ENCODE measurements around the gene TLE5.

The TLE5 gene, protein sequence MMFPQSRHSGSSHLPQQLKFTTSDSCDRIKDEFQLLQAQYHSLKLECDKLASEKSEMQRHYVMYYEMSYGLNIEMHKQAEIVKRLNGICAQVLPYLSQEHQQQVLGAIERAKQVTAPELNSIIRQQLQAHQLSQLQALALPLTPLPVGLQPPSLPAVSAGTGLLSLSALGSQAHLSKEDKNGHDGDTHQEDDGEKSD

DNA sequence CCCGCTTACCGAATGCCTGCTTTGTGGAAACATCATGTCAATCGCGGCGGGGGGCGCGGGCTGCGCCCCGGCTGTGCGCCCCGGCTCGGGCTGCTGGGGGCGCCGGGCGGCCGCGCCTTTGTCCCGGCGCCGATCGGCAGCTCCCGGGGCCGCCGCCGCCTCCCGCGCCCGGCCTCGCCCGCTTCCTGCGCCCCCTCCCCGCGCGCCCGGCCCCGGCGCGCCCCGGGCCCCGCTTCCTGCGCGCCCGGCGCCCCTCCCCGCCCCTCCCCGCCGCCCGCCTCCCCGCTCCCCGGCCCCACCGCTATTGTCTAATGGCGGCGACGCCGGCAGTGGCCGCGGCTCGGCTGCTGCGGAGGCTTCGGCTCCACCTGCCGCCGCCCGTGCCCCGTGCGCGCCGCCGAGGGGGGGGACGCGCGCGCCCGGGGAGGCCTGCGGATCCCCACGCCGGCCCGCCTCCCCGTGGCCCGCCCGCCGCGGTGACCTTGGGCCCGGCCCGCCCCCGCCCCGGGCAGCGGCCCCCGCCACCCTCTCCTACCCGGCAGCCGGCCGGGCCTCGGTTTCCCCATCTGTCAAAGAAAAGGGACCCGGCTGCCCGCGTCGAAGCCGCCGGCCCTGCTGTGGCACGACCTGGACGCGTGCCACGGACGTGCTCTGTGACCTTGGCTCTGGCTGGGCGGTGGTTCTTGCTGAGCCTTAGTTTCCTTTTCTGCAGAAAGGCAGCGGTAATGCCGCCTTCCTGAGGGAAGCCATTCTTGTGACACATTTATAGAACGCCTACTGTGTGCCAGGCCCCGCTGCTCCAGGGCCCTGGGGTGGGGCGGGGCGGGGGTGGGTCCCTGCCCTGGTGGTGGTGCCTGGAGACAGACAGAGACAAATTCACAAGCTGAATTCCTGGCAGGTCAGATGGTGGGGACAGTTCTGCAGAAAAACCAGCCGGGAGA is at the start of gene TLE5:
Gene TLE5 (minus strand): TSS at position 331 of the 941 bp plus-strand sequence. CDS start 295 bp downstream, at position 36.
- DNase-seq, result no peak

DNA sequence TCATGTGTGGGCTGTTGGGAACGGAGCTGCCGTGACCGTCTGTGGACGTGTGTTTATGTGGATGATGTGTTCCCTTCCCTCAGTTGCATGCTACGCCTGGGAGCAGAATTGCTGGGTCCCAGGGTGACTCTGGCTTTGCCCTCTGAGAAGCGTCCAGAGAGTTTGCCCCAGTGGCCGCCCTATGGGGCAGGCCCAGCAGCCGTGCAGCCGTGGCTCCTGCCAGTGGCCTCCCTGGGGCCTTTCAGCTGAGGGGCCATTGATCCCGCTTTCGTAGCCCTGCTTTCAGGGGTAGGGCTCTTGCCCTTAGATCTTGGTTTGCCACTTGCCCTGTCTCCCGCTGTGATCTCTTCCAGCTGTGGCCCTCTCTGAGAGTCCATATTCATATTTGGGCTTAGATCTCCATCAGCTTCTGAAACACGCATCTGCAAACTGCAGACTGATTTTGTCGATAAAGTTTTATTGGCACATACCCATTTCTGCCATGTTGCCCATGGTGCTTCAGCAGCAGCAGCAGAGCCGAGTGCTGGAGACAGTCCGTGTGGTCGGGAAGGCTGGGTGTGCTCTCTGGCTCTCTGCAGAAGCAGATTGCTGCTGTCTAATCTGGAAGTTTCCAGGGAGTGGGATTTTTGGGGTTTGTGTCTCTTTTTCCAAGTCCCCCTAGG is 49.4 kb upstream of the TLE5 start:
- DNase-seq, result no peak

DNA sequence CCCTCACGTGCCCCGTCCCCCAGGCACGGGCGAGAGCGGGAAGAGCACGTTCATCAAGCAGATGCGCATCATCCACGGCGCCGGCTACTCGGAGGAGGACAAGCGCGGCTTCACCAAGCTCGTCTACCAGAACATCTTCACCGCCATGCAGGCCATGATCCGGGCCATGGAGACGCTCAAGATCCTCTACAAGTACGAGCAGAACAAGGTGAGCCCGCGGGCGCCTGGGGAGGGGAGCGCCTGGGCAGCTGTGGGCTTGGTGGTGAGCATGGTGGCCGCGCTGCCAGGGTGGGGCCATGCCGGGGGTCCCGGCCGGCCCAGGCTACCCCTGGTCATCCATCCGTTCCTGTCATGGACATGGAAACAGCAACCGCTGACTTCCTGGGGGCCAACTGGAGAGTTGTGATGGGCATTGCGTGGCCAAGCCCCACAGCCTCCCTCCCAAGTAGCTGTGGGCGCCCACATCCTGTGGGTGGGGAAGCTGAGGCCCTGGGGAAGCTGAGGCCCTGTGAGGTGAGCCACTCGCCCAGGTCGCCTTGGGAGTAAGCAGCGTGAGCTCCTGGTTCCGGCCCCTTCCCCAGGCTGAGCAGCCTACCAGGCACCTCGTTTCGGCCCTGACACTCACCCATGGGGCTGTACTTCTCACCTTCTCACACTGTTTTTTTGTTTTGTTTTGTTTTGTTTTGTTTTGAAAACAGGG is 48.0 kb upstream of the TLE5 start:
- DNase-seq, result no peak

DNA sequence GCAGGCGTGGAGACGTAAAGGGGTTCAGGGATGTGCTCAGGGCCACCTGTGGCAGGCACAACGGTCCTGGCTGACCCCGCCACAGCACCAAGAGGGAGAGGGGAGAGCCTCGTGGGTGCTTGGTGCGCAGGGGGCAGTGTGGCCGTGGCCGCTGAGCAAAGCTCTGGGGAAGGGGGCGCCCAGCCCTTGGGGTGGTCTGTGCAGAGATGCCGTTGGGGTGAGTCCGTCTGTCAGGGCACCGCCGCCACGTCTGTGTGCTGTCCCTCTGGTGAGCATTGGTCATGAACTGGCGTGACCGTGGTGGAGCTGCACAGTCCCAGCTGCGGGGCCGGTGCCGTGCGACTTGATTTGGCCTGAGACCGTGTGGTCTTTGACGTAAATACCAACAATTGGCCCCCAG is 47.2 kb upstream of the TLE5 start:
- no peak for DNase-seq

DNA sequence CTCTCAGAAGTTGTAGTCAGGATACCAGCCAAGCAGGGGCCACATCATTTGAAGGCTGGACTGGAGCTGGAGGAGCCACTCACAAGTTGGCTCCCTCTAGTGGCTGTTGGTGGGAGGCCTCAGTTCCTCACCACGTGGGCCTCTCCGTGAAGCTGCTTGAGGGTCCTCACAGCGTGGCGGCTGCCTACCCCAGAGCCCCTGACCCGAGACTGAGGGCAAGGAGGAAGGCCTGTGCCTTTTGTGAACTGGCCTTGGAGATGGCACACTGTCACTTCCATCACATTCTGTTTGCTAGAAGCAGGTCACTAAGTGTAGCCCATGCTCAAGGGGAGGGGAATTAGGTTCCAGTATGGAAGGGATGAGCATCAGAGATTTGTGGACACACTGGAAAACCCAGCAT is 46.5 kb upstream of the TLE5 start:
- DNase-seq, result no peak

DNA sequence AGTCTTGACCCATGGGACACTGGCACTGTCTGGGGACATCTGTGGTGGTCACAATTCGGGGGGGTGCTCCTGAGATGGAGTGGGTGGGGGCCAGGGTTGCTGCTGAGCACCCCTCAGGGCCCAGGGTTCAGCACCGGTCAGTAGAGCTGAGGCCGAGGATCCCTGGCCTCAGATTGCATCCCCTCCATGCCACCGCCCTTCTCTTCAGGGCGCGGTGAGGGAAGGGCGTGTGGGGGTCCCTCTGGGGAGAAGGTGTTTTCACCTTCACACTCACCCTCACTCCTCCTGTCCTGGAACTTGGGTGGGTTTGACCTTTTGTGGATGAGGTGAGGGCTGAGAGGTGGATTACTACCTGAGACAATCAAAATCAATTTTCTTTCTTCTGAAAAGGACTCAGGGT is 45.4 kb upstream of the TLE5 start:
- no peak for DNase-seq

DNA sequence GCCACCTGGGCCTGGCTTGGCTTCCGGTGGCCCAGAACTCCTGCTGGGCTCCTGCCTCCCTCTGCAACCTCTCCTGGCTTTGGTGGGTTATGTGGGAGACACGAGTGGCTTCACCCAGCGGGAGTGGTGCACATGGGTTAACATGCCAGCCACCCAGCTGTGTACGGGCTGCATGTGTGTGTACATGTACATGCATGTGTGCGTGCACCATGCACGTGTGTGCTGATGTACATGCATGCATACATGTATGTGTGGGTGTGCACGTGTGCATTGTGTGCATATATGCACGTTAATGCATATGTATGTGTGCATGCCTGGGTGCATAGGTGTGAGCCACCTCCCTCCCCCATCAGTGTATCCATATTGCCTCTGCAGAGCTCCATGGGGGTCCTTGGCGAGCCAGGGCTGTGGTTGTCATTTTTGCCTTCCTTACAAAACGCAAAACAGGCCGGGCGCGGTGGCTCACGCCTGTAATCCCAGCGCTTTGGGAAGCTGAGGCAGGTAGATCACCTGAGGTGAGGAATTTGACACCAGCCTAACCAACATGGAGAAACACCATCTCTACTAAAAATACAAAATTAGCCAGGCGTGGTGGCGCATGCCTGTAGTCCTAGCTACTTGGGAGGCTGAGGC is 44.3 kb upstream of the TLE5 start:
- DNase-seq, result no peak

DNA sequence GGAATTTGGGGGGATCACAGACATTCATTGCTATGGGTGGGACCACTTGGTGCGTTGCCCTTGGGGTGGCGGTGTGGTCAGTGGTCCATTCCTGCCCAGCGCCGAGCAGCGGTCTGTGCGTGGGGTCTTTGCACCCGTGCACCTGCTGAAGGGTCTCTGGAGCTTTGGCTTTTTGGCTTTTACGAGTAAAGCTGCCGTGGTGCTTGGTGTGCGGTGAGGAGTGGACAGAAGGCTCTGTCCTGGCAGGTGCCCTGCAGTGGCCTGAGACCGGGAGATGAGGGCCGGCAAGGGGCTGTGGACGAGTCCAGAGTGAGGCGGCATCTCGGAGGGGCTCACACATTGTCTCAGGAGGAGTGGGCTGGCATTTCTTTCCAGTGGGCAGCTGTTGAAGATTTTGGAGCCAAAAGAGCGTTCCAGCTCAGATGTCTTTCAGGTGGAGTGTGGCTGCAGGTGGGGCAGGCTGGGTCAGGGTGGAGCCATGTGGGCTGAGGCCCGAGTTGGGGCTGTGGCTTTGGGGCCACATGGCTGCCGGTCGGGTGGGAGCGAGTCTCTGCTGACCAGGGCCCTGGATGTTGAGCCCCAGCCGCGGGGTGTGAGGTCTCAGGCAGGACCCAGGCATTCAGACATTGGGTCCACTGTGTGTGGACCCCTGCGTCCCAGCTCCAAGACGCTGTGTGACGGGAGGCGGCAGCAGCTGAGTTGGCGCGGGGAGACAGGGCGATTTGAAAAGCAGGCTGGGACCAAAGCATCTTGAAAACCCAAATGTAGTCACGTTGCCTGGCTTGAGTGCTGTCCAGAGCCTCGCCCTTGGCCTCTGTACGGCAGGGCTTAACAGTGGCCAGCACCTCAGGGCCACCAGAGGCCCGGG is 43.6 kb upstream of the TLE5 start:
- no peak for DNase-seq

DNA sequence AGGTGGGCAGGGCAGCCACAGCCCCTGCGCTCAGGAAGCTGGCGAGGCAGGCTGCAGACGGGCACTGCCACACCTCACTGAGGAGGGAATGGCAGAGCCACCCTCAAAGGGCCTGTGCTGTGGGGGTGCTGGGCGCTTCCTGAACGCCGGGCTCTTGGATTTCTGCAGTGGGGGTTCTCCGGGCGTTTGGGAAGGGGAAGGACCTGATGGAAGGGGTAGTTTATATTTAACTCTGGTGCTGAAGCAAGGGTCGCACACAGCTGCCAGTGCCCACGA is 42.4 kb upstream of the TLE5 start:
- no peak for DNase-seq

DNA sequence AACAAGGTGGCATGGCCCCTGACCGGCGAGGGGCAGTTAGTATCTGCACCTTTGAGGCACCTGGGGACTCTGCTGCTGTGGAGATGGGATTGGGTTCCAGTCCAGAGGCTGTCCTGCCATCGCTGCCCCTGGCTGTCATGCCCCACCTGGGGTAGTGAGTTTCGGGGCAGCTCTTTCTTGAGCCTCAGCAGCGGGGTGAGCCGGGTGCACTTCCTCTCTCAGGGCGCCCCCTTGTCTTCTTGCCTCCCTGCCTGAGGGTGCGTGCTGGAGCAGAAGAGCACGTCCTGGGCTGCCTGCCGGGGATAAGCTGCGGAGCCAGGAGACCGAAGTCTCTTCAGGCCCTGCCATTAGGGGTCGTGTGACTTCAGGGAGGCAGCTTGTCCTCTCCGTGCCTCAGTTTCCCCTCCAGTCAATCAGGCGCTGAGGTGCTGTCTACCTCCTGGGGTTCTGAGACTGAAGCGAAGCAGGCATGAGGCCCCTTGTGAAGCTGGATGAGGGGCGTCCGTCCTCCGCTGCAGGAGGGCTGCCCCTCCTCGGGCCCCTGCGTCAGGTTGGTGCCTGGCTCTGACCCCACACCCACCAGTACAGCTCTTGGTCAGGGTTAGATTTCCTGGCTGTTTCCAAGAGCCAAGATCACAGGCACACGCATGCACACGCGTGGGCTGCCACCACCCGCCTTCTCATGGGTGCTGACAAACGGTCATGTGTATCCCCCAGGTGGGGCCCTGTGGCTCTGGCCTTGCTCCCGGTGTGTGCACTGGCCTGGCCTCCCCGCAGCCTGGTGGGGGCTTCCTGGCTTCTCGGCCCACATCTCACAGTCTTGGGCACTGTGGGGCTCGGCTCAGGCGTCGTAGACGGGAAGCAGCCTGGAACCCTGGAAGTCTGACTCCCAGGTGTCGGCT is 40.2 kb upstream of the TLE5 start:
- no peak for DNase-seq

DNA sequence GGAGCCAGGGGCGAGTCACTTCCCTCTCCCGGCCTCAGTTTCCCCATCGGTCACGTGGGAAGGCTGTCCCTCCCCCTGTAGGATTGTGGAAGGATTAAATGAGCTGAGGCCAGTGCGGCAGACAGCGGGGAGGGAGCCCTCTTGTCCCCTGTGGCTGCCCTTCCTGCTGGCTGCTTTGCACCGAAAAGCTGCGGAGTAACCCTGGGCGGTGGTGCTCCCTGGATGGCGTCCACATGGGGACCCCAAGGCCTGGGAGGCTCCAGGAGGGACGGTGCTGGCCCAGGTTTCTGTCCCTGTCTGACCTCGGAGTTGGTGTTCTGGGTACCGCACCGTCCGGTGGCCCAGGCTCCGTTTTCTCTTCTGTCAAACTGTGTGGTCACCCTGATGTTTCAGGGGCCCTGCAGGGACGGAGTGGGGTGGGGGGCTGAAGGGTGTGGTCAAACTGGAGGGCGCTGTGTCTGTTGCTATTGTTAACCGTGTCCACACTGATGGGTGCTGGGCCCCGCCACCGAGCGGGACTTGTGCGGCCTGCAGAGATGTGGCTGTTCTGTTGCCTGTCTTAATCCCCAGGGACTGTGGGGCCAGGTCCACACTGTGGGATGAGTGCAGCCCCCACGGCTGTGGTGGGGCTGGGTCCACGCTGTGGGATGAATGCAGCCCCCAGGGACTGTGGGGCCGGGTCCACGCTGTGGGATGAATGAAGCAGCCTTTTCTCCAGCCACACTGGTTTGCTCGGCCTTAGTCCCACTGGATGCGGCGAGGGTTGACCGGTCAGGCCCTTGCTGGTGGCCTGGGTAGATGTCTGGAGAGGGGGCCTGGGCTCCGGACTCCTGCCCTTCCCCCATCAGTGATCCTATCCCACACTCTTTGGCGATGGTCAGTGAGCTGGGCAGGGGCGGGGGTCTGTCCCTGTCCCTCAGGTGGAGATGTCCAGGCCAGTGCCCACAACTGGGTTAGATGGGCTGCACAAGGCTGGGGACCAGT is 38.7 kb upstream of the TLE5 start:
- DNase-seq, result no peak

DNA sequence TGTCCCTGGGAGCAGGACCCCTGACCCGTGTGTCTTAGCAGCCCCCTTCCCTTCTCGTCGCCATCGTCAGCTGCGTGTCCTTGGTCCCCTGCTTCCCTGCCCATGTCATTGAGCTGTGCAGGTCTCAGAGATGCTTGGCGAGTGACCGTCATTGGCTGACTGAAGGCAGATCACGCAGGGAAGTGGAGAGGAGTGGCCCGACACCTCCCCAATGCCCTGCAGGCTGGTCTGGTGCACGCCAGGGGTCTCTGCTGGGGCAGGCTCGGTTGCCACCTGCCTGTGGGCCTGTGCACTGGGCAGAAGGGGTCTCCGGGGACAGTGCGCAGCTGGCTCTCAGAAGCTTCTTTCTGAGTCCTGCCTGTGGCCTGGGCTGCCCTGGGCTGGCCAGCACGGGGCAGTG is 38.0 kb upstream of the TLE5 start:
- no peak for DNase-seq

DNA sequence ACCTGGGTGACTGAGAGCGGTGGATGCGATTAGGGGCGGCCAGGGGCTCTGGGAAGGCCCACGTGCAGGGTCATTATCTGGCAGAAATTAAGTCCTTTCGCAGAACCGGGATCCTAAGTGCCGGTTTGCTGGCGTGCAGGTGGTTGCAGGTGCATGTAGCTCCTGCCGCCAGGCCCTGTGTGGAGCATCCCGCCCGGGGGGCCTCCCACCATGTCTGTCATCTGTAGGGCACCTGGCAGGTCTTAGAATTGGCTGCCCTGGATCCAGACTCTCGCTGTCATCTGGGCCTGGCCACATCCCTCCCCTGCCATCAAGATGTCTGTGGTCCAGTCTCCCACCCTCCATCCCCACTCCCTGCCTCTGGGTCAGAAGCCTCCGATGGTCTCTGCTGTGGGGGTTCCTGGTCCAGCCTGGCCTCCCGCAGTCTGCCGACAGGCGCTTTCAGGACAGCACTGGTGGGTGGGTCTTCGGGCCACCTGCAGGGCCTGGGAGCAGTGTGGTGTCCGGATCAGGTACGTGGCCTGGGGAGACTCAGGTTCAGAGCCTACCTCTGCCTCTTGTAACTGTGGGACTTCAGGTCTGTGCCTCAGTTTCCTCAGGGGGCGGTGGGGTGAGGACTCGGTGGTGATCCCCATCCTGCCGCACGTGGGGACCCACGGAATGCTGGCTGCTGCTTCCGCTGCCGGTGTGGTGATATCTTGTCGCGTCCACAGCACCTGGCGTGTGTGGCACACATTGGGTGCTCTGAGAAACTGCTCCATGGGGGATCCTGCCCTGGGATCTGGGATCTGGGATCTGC is 37.3 kb upstream of the TLE5 start:
- no peak for DNase-seq

DNA sequence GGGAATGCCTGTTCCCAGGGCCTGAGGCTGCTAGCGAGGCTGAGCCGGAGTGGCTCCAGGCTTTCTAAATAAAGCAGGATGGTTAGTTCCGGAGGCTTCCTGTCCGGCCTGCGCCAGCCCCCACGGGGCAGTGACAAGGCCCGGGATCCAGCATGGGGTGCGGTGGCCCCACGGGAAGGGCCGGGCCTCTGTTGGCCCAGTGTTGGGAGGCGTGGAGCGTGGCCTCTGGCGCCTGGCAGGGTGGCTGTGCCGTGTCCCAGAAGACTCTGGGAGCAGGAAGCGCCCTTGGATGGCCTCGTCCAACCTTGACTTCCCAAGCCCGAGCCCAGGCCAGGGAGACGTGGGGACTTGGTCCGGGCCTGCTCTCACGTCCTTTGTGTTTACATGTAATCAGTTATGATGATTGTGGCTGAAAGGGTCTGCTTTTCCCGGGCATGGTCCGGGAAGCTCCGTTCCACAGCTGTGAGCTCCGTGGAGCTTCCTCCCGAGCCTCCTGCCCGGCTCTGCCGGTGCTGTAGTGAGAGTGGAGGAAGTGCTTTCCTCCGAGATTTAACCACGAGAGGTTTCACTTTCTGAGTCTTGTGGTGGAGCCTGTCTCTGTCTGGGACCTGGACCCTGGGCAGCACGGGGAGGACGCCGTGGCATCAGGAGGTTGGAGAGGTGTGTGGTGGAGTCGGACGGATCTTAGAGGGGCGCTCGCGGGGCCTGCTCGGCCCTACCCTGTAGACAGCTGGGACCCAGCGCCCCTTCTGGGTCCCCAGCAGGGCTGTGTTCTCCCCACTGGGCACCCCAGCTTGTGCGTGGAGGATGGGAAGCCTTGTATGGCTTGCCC is 36.4 kb upstream of the TLE5 start:
- no peak for DNase-seq

DNA sequence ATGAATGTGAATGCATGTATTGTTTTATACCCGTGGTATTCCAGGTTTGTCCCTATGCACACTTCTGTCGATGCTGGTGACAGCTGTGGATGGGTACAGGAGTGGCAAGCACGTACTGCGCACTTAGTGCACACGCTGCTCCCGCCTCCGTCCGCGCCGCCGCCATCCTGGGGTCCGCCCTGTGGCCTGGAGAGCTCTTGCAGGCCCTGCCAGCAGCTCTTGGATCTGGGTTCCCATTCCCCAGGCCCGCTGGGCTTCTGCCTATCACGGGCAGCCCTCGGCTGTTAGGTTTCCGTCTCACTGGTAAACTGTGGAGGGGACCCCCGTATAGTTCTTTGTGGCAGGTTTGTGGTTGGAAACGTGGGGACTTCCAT is 35.8 kb upstream of the TLE5 start:
- DNase-seq, result no peak

DNA sequence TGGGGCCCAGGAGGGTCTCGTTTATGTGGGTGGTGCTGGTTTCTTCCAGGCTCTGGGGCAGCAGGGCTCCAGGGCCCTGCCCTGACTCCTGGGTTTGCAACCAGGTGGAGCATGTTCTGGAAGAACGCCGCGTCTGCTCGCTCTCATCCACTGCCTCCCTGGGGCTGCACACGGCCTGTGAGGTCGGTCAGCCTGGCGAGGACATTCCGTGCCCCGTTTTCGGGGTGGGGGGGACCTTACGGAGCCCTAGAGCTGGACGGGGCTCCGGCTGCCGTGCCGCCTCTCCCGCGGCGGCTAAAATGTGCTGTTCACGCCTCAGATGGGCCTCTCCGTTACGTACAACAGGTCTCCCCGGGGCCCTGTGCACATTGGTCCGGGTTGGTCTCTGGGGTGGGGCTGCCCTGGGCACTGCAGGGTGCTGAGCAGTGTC is 35.2 kb upstream of the TLE5 start:
- no peak for DNase-seq

DNA sequence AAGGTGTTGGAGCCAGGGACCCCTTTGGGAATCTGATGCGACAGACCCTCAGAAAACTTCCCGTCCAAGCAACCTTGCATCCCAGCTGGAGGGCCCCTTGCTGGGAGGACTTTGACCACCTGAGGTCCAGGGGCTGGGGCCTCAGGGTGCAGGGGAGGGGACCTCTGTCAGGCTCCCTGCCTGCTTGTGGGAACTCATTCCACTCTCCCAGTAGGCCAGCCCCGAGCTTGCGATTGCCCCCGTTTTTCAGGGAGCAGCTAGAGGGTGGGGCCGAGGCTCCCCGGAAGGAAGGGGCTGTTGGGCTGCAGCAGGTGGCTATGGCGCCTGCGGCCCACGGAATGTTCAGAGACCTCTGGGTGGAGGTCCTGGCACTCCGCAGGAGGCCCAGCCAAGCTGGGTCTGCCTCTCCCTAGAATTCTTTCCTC is 34.6 kb upstream of the TLE5 start:
- DNase-seq, result no peak

All from SIG-M5 (cell line).